MCF 10A (cell line): ENCODE data around the gene ASTL. TPM values are rescaled to one million over a fixed set of nuclear protein-coding genes. Genes with fewer than 3 reads are reported as not detected.
A peak's percentile ranks its signal among the peaks of the same experiment; 100 is the strongest.

ENCODE experiments used
- BruUV-seq: library from RNA; stranded (reverse); fragments of 400-500 nt; replicated peaks from 2 replicates; lab custom pipeline; 2021; lab: Mats Ljungman, UMichigan
- CTCF ChIA-PET: fragments of 300-600 bp; sonication (Branson Sonifier 250); formaldehyde crosslinking; extraction: SDS; loops from one replicate; lab custom pipeline; 2021; ENCODE audit warnings: antibody characterized with exemption, inconsistent platforms; lab: Yijun Ruan, JAX
- POLR2A ChIA-PET: fragments of 300-600, 350-650 bp; sonication (Branson Sonifier 250); formaldehyde crosslinking; extraction: SDS; loops from one replicate; lab custom pipeline; 2020; ENCODE audit warnings: antibody characterized with exemption, inconsistent platforms; lab: Yijun Ruan, JAX
- DNase-seq: peaks from one replicate; pipeline ENCODE4 v3.0.0-alpha.2; 2018; ENCODE audit not compliant: unreplicated experiment
- H3K27ac Mint-ChIP-seq: one replicate; pipeline ENCODE4 v1.8.0; 2022; ENCODE audit warnings: mild to moderate bottlenecking, low read depth, mixed read lengths; ENCODE audit not compliant: unreplicated experiment
- H3K27me3 Mint-ChIP-seq: one replicate; pipeline ENCODE4 v1.8.0; 2022; ENCODE audit warnings: mixed read lengths; ENCODE audit not compliant: insufficient read depth, unreplicated experiment
- H3K36me3 Mint-ChIP-seq: one replicate; pipeline ENCODE4 v1.8.0; 2022; ENCODE audit warnings: mild to moderate bottlenecking, moderate library complexity, mixed read lengths; ENCODE audit not compliant: insufficient read depth, unreplicated experiment
- H3K4me1 Mint-ChIP-seq: one replicate; pipeline ENCODE4 v1.8.0; 2022; ENCODE audit warnings: mixed read lengths; ENCODE audit not compliant: insufficient read depth, unreplicated experiment
- H3K4me3 Mint-ChIP-seq: one replicate; pipeline ENCODE4 v1.8.0; 2022; ENCODE audit warnings: mild to moderate bottlenecking, moderate library complexity, mixed read lengths; ENCODE audit not compliant: unreplicated experiment
- H3K9me3 Mint-ChIP-seq: one replicate; pipeline ENCODE4 v1.8.0; 2022; ENCODE audit warnings: mixed read lengths; ENCODE audit not compliant: unreplicated experiment
- CTCF ChIP-seq: fragments of 200-600 bp; IDR thresholded peaks from one replicate; pipeline ENCODE4 v1.8.0; 2022; ENCODE audit warnings: antibody characterized with exemption, mild to moderate bottlenecking; ENCODE audit not compliant: unreplicated experiment
- intact Hi-C: fragments of 100-400 bp; cut with micrococcal nuclease; formaldehyde crosslinking; loops from 2 replicates; pipeline ENCODE4 v1.14.1; 2022
- total RNA-seq: library from RNA; stranded (reverse); gene quantifications from 2 replicates; pipeline ENCODE4 v1.2.3, GENCODE V29; 2022

Gene ASTL
- total RNA-seq, 1 experiment from 2014 or later = not detected

- intact Hi-C loops = no loop called here
Observed at GRCh38 chr2:96116424-96116878, 21.9 kb downstream of the ASTL start, which contains the start of gene ADRA2B. Gene ADRA2B (minus strand): TSS chr2:96116571. CDS start chr2:96116149, 422 bp downstream.

GRCh38 chr2:96115631-96116423 is 22.5 kb downstream of the ASTL start:
- ChIA-PET POLR2A (interaction anchor here (0.6 kb wide), 1 partner anchor 11 kb away, joined by 6 read pairs; no protein-coding TSS in a partner anchor), CTCF (interaction anchor here (0.7 to 3.2 kb wide), 8 partner anchors 10 to 890 kb away, joined by 3 to 24 read pairs (median 6); no protein-coding TSS in a partner anchor)
- no peak for DNase-seq
- Mint-ChIP-seq H3K27ac (no peak overlapping the region), H3K4me3 (peak overlapping the region; percentile 59), H3K9me3 (no peaks in the 10 kb centered on the region), H3K4me1 (no peaks in the 10 kb centered on the region), H3K36me3 (no peaks in the 10 kb centered on the region), H3K27me3 (peaks cover 28% of the 10 kb centered on the region)
- BruUV-seq = no TSS peak
- TF ChIP-seq CTCF = no peak
- intact Hi-C loops = no loop called here

More at GRCh38 chr2:96116424-96116878, 21.9 kb downstream of the ASTL start, which contains the start of gene ADRA2B:
- Mint-ChIP-seq H3K9me3 (no peaks in the 10 kb centered on the region), H3K27me3 (peaks cover 34% of the 10 kb centered on the region), H3K27ac (no peak within 1 kb of the TSS), H3K4me3 (peak within 1 kb of the TSS; percentile 59), H3K36me3 (no peaks in the 10 kb centered on the region), H3K4me1 (no peaks in the 10 kb centered on the region)
- CTCF ChIA-PET = interaction anchor here (0.7 to 3.2 kb wide), 19 partner anchors 9 to 770 kb away, joined by 3 to 24 read pairs (median 5); no protein-coding TSS in a partner anchor
- no TSS peak for BruUV-seq
- peak; percentile 19 for DNase-seq
- POLR2A ChIA-PET = no interaction called here
- no peak for TF ChIP-seq CTCF

GRCh38 chr2:96114903-96115581 is 23.3 kb downstream of the ASTL start:
- Mint-ChIP-seq H3K36me3 (no peaks in the 10 kb centered on the region), H3K27me3 (peaks cover 20% of the 10 kb centered on the region), H3K4me1 (no peaks in the 10 kb centered on the region), H3K4me3 (peak overlapping the region; percentile 59), H3K9me3 (no peaks in the 10 kb centered on the region), H3K27ac (no peak overlapping the region)
- ChIA-PET POLR2A (interaction anchor here (0.6 kb wide), 1 partner anchor 11 kb away, joined by 6 read pairs; no protein-coding TSS in a partner anchor), CTCF (interaction anchor here (0.7 kb wide), 1 partner anchor 889 kb away, joined by 4 read pairs; no protein-coding TSS in a partner anchor)
- DNase-seq = no peak
- intact Hi-C loops = no loop called here
- TF ChIP-seq CTCF = no peak
- BruUV-seq = no TSS peak

- BruUV-seq = no TSS peak
- CTCF ChIA-PET = no interaction called here
- POLR2A ChIA-PET = no interaction called here
- Mint-ChIP-seq H3K9me3 (no peaks in the 10 kb centered on the region), H3K4me3 (no peak overlapping the region), H3K36me3 (no peaks in the 10 kb centered on the region), H3K27ac (no peak overlapping the region), H3K4me1 (no peaks in the 10 kb centered on the region), H3K27me3 (peaks cover 15% of the 10 kb centered on the region)
- intact Hi-C loops = no loop called here
- TF ChIP-seq CTCF = no peak
- DNase-seq = no peak
Observed at GRCh38 chr2:96114546-96114902, 23.8 kb downstream of the ASTL start.
